Suprapubic skin (tissue), 3 donors: ENCODE results near the gene NPTX1.

ENCODE experiments used
- POLR2AphosphoS5 ChIP-seq, 3 donors: sonication (generic); formaldehyde crosslinking; IDR thresholded peaks; one replicate each; pipeline ENCODE4 v1.6.1; 2017; ENCODE audit warnings: antibody characterized with exemption in 3 of 3
- TF ChIP-seq, protein P1 (sequence below), 2 donors: fragments of 200-600 bp in 1 of 2; fragments of 450-650 bp in 1 of 2; sonication (generic) in 1 of 2; IDR thresholded peaks; one replicate each; pipeline ENCODE4 v1.5.1; 2016 to 2019; ENCODE audit warnings: antibody characterized with exemption in 2 of 2, mild to moderate bottlenecking in 1 of 2, moderate library complexity in 1 of 2

GRCh38 chr17:80523956-80524712 lies 47.7 kb upstream of the NPTX1 start:
- TF ChIP-seq, protein P1, sequence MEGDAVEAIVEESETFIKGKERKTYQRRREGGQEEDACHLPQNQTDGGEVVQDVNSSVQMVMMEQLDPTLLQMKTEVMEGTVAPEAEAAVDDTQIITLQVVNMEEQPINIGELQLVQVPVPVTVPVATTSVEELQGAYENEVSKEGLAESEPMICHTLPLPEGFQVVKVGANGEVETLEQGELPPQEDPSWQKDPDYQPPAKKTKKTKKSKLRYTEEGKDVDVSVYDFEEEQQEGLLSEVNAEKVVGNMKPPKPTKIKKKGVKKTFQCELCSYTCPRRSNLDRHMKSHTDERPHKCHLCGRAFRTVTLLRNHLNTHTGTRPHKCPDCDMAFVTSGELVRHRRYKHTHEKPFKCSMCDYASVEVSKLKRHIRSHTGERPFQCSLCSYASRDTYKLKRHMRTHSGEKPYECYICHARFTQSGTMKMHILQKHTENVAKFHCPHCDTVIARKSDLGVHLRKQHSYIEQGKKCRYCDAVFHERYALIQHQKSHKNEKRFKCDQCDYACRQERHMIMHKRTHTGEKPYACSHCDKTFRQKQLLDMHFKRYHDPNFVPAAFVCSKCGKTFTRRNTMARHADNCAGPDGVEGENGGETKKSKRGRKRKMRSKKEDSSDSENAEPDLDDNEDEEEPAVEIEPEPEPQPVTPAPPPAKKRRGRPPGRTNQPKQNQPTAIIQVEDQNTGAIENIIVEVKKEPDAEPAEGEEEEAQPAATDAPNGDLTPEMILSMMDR (IDR thresholded peaks at IDR 0.05), result no peak
- TF ChIP-seq POLR2AphosphoS5 (IDR thresholded peaks at IDR 0.05), result no peak
